H1 (cell line): ENCODE results near the gene KRTAP5-4. TPM values are rescaled to one million over a fixed set of nuclear protein-coding genes. Genes with fewer than 3 reads are reported as not detected.
A peak's percentile ranks its signal among the peaks of the same experiment; 100 is the strongest.

Experiments used
- CTCF ChIA-PET: fragments of 300-600 bp; sonication (Branson Sonifier 250); formaldehyde crosslinking; loops from one replicate; lab custom pipeline; 2021; ENCODE audit not compliant: partially characterized antibody; lab: Charles Lee
- POLR2A ChIA-PET: fragments of 300-600 bp; sonication (Branson Sonifier 250); formaldehyde crosslinking; loops from one replicate; lab custom pipeline; 2021; ENCODE audit warnings: inconsistent platforms; ENCODE audit not compliant: partially characterized antibody; lab: Charles Lee
- DNase-seq, 2 experiments: peaks; one replicate each; pipeline versions ENCODE4 v3.0.0 to v3.0.0-alpha.2; 2010 to 2022; ENCODE audit warnings: low spot score in 2 of 2, low read depth in 1 of 2, mixed read lengths in 1 of 2
- FAIRE-seq: peaks from 2 replicates; lab custom pipeline; 2011; peaks lifted over from hg19 to GRCh38; lab: Jason Lieb, UNC
- H2AFZ ChIP-seq: 2 replicates; pipeline ENCODE4 v1.8.1; 2012; ENCODE audit warnings: low read length, inconsistent platforms
- H2AK5ac ChIP-seq: 2 replicates; pipeline ENCODE4 v1.6.1; 2013; ENCODE audit warnings: low read depth, low read length
- H2BK120ac ChIP-seq: replicated peaks from 2 replicates; pipeline ENCODE3; 2013; ENCODE audit warnings: low read depth, low read length, inconsistent platforms
- H2BK12ac ChIP-seq: 2 replicates; pipeline ENCODE4 v1.6.1; 2013; ENCODE audit warnings: low read depth, low read length
- H2BK15ac ChIP-seq: 2 replicates; pipeline ENCODE4 v1.6.1; 2013; ENCODE audit warnings: low read length
- H2BK20ac ChIP-seq: 2 replicates; pipeline ENCODE4 v1.6.1; 2013; ENCODE audit warnings: low read length
- H2BK5ac ChIP-seq: 2 replicates; pipeline ENCODE4 v1.6.1; 2013; ENCODE audit warnings: low read depth, low read length
- H3K14ac ChIP-seq: 2 replicates; pipeline ENCODE4 v1.6.1; 2013; ENCODE audit warnings: inconsistent platforms; ENCODE audit not compliant: insufficient read length
- H3K18ac ChIP-seq: 2 replicates; pipeline ENCODE4 v1.6.1; 2013; ENCODE audit warnings: low read length; ENCODE audit errors: extremely low read depth
- H3K23ac ChIP-seq: 2 replicates; pipeline ENCODE4 v1.6.1; 2013; ENCODE audit warnings: inconsistent platforms; ENCODE audit not compliant: insufficient read length
- H3K23me2 ChIP-seq: 2 replicates; pipeline ENCODE4 v1.6.1; 2013; ENCODE audit warnings: low read depth, low read length
- H3K27ac ChIP-seq: 2 replicates; pipeline ENCODE4 v1.6.1; 2011; ENCODE audit warnings: low read depth, low read length, inconsistent platforms
- H3K27me3 ChIP-seq, 4 experiments: replicated peaks in 1 of 4; 1 replicate in 1 of 4; 2 replicates in 3 of 4; pipeline versions ENCODE4 v1.6.1 to v1.8.1; 2011 to 2013; ENCODE audit warnings: low read length in 3 of 4, mild to moderate bottlenecking in 3 of 4, inconsistent platforms in 2 of 4, mixed read lengths in 2 of 4, moderate library complexity in 1 of 4; ENCODE audit not compliant: control insufficient read depth in 3 of 4, insufficient read depth in 3 of 4; ENCODE audit errors: extremely low read depth in 1 of 4
- H3K36me3 ChIP-seq, 4 experiments: 2 replicates each; pipeline versions ENCODE4 v1.6.1 to v1.8.1; 2011 to 2013; ENCODE audit warnings: mild to moderate bottlenecking in 4 of 4, low read length in 3 of 4, moderate library complexity in 2 of 4, control low read depth in 1 of 4, inconsistent platforms in 1 of 4; ENCODE audit not compliant: insufficient read depth in 4 of 4, control insufficient read depth in 2 of 4
- H3K4ac ChIP-seq: replicated peaks from 2 replicates; pipeline ENCODE3; 2013; ENCODE audit warnings: low read length, low read depth, mixed read lengths, inconsistent platforms; ENCODE audit not compliant: insufficient read length
- H3K4me1 ChIP-seq, 4 experiments: replicated peaks in 1 of 4; 1 replicate in 1 of 4; 2 replicates in 3 of 4; pipeline versions ENCODE4 v1.6.1 to v1.8.1; 2011 to 2013; ENCODE audit warnings: low read length in 3 of 4, inconsistent platforms in 2 of 4, mixed read lengths in 1 of 4; ENCODE audit not compliant: insufficient read depth in 4 of 4, control insufficient read depth in 3 of 4
- H3K4me2 ChIP-seq, 2 experiments: 2 replicates each; pipeline versions ENCODE4 v1.6.1 to v1.8.1; 2011 to 2013; ENCODE audit warnings: low read depth in 2 of 2, low read length in 2 of 2, control low read depth in 1 of 2, inconsistent platforms in 1 of 2, mild to moderate bottlenecking in 1 of 2; ENCODE audit not compliant: insufficient read depth in 1 of 2
- H3K4me3 ChIP-seq, 4 experiments: fragments of 200-600, 300-600 bp in 1 of 4; sonication (generic), shearing (Covaris generic), sonication (Bioruptor Twin) in 1 of 4; 2 replicates each; pipeline versions ENCODE4 v1.5.1 to v1.8.1; 2011 to 2016; ENCODE audit warnings: low read length in 4 of 4, low read depth in 3 of 4, control low read depth in 2 of 4, inconsistent platforms in 2 of 4, mild to moderate bottlenecking in 2 of 4, mixed read lengths in 1 of 4, moderate library complexity in 1 of 4; ENCODE audit not compliant: insufficient read depth in 2 of 4; ENCODE audit errors: extremely low read depth in 1 of 4
- H3K56ac ChIP-seq: replicated peaks from 2 replicates; pipeline ENCODE3; 2013; ENCODE audit warnings: low read depth, mild to moderate bottlenecking, mixed read lengths, low read length, inconsistent platforms; ENCODE audit not compliant: insufficient read length
- H3K79me1 ChIP-seq: 2 replicates; pipeline ENCODE4 v1.6.1; 2013; ENCODE audit warnings: low read depth, low read length, control low read depth
- H3K79me2 ChIP-seq, 2 experiments: 2 replicates each; pipeline versions ENCODE4 v1.6.1 to v1.8.1; 2012 to 2013; ENCODE audit warnings: low read length in 2 of 2, mild to moderate bottlenecking in 2 of 2, inconsistent platforms in 1 of 2; ENCODE audit not compliant: insufficient read depth in 2 of 2, control insufficient read depth in 1 of 2
- H3K9ac ChIP-seq, 4 experiments: replicated peaks in 1 of 4; 1 replicate in 1 of 4; 2 replicates in 3 of 4; pipeline versions ENCODE4 v1.6.1 to v1.8.1; 2011 to 2013; ENCODE audit warnings: low read depth in 3 of 4, low read length in 3 of 4, control low read depth in 2 of 4, mild to moderate bottlenecking in 2 of 4, moderate library complexity in 2 of 4, inconsistent platforms in 1 of 4; ENCODE audit errors: extremely low read depth in 1 of 4
- H3K9me3 ChIP-seq, 2 experiments: 2 replicates each; pipeline versions ENCODE4 v1.6.1 to v1.8.1; 2012 to 2013; ENCODE audit warnings: mild to moderate bottlenecking in 2 of 2, moderate library complexity in 2 of 2, control low read depth in 1 of 2, inconsistent platforms in 1 of 2, low read depth in 1 of 2, low read length in 1 of 2, mixed read lengths in 1 of 2; ENCODE audit not compliant: insufficient read depth in 2 of 2
- H4K20me1 ChIP-seq, 2 experiments: replicated peaks in 1 of 2; 2 replicates each; pipeline versions ENCODE3 to v1.8.1; 2011 to 2013; ENCODE audit warnings: inconsistent platforms in 2 of 2, low read length in 2 of 2, mild to moderate bottlenecking in 1 of 2; ENCODE audit not compliant: insufficient read depth in 2 of 2, control insufficient read depth in 1 of 2
- H4K5ac ChIP-seq: 2 replicates; pipeline ENCODE4 v1.6.1; 2013; ENCODE audit warnings: low read length, low read depth, mixed read lengths, inconsistent platforms; ENCODE audit not compliant: insufficient read length
- H4K8ac ChIP-seq: 2 replicates; pipeline ENCODE4 v1.8.0; 2013; ENCODE audit warnings: mild to moderate bottlenecking, moderate library complexity, low read length, inconsistent platforms; ENCODE audit not compliant: insufficient read depth; ENCODE audit errors: extremely low read depth
- H4K91ac ChIP-seq: replicated peaks from 2 replicates; pipeline ENCODE3; 2013; ENCODE audit warnings: low read length, mixed read lengths, inconsistent platforms; ENCODE audit not compliant: insufficient read length
- CBX5 ChIP-seq: fragments of 300-800, 300-1000 bp; sonication (generic); IDR thresholded peaks from 2 replicates; pipeline ENCODE4 v1.7.1; 2016; ENCODE audit warnings: antibody characterized with exemption, low read length, low read depth
- JUN ChIP-seq: IDR thresholded peaks from 2 replicates; pipeline ENCODE4 v1.6.1; 2011; ENCODE audit warnings: low read depth, mild to moderate bottlenecking, improper control_type of control experiment, low read length
- SAP30 ChIP-seq: fragments of 300-600 bp; sonication (generic); IDR thresholded peaks from 2 replicates; pipeline ENCODE4 v1.7.1; 2012; ENCODE audit warnings: low read length, moderate library complexity, mild to moderate bottlenecking, inconsistent platforms; ENCODE audit not compliant: insufficient read depth, insufficient replicate concordance
- SP2 ChIP-seq: IDR thresholded peaks from 2 replicates; pipeline ENCODE4 v1.6.1; 2012; ENCODE audit warnings: mild to moderate bottlenecking, low read length, inconsistent platforms
- SUZ12 ChIP-seq: fragments of 200-600 bp; sonication (generic); IDR thresholded peaks from 2 replicates; pipeline ENCODE4 v1.6.1; 2012; ENCODE audit warnings: mild to moderate bottlenecking, inconsistent platforms, low read length, moderate library complexity, mixed read lengths
- WGBS, 2 experiments: shearing (Covaris generic) in 1 of 2; methylation state at CpG; one replicate each; pipeline versions ENCODE4 v1.1.6 to v1.1.7; 2013 to 2015; ENCODE audit warnings: low lambda C conversion rate in 2 of 2, mixed read lengths in 2 of 2, inconsistent platforms in 1 of 2, low coverage in 1 of 2, missing lambda C conversion rate in 1 of 2; ENCODE audit not compliant: insufficient replicate concordance in 2 of 2, insufficient coverage in 1 of 2, insufficient read length in 1 of 2; ENCODE audit errors: extremely low coverage in 1 of 2, missing lambda C conversion rate in 1 of 2; 5-methylcytosine and 5-hydroxymethylcytosine counted together
- polyA plus RNA-seq, 7 experiments: library from polyadenylated mRNA; depleted of rRNA in 3 of 7; stranded (reverse) in 5 of 7; unstranded in 2 of 7; fragments of >200 nt in 5 of 7; fragments of 200-250 nt in 2 of 7; gene quantifications; 1 replicate in 5 of 7; 2 replicates in 1 of 7; 4 replicates in 1 of 7; pipeline versions ENCODE4 v1.2.1 to v1.2.3, GENCODE V29; 2011 to 2013; ENCODE audit warnings: missing spikeins in 2 of 7, mixed read lengths in 2 of 7
- total RNA-seq: library from RNA; stranded (reverse); fragmentation: NEBNext Ultra II Directional; extraction: Animal tissue kit (Norgen Biotek cat#: 25700); gene quantifications from 2 replicates; pipeline ENCODE4 v1.2.1, GENCODE V29; 2021

The KRTAP5-4 gene
- total and polyA plus RNA-seq, 2 of the 8 experiments (the other 6 are each of a cell fraction or from before 2014, with no cell fraction given) = not detected

- CTCF ChIA-PET = interaction anchor here (0.6 to 6.3 kb wide), 5 partner anchors 10 to 518 kb away, joined by 3 to 43 read pairs (median 3); partner anchors contain the start of gene KRTAP5-2
- 89% methylated on average over 9 of the region's 10 CpGs; no CpG with 5 or more reads in 1 of the 2 experiments for WGBS, 2 experiments
- Histone ChIP-seq H2AK5ac (0 out of 2 replicates have a peak overlapping the region, but pooled peaks have one; percentile 39), H3K56ac (no peak overlapping the region), H4K5ac (no peak overlapping the region), H3K4me3 (no peak overlapping the region), H2BK20ac (no peak overlapping the region), H3K18ac (no peak overlapping the region), H3K4me2 (no peak overlapping the region), H3K27me3 (peaks cover 0 to 9% (median 3%) of the 10 kb centered on the region in 4 experiments; a peak in 4 of 7 replicates), H2AFZ (no peak overlapping the region), H3K14ac (no peak overlapping the region), H2BK15ac (no peak overlapping the region), H4K91ac (no peak overlapping the region), H3K4ac (no peak overlapping the region), H3K9ac (no peak overlapping the region), H2BK12ac (no peak overlapping the region), H3K4me1 (peaks cover 0 to 4% (median 1%) of the 10 kb centered on the region in 4 experiments; a peak in 4 of 7 replicates), H3K9me3 (no peaks in the 10 kb centered on the region), H4K8ac (no peak overlapping the region), H4K20me1 (peaks cover 0 to 2% of the 10 kb centered on the region in 2 experiments), H3K79me2 (no peaks in the 10 kb centered on the region), H2BK5ac (no peak overlapping the region), H3K23ac (no peak overlapping the region), H3K23me2 (no peaks in the 10 kb centered on the region), H2BK120ac (no peak overlapping the region), H3K36me3 (no peaks in the 10 kb centered on the region), H3K27ac (no peak overlapping the region), H3K79me1 (no peaks in the 10 kb centered on the region)
- DNase-seq = no peak
- no peak for FAIRE-seq
- POLR2A ChIA-PET = interaction anchor here (1.0 kb wide), 1 partner anchor 36 kb away, joined by 3 read pairs; no protein-coding TSS in a partner anchor
- TF ChIP-seq CBX5 (no peak), JUN (no peak), SAP30 (no peak), SUZ12 (no peak), SP2 (no peak)
These were observed 11.9 kb upstream of the KRTAP5-4 start for GRCh38 chr11:1633864-1634263.
